ENCODE results near the gene SSX7.
"Not testable (repeated sequence)": the region's sequence is repeated elsewhere in the genome, so short reads cannot be mapped to it uniquely, and the experiment has no call there.

The SSX7 gene, protein sequence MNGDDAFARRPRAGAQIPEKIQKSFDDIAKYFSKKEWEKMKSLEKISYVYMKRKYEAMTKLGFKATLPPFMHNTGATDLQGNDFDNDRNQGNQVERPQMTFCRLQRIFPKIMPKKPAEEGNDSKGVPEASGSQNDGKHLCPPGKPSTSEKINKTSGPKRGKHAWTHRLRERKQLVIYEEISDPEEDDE

GRCh38 chrX:52654800-52655199 lies at the start of gene SSX7:
Gene SSX7, minus strand, starts transcription at chrX:52654900. Its CDS starts 1,428 bp downstream, at chrX:52653472.
- H3K4me1 ChIP-seq (ENCODE audit: insufficient read depth, insufficient read length); H3K36me3 ChIP-seq (ENCODE audit: insufficient read depth, insufficient read length, low read length); DNase-seq (ENCODE audit: low read depth, low spot score); H3K4me3 ChIP-seq (ENCODE audit: insufficient read length, low read depth); H3K9me3 ChIP-seq (ENCODE audit: insufficient read depth, low read length); H3K27me3 ChIP-seq (ENCODE audit: insufficient read depth, insufficient read length); H3K9ac ChIP-seq (ENCODE audit: insufficient read length, low read depth): not testable (repeated sequence)

DNA sequence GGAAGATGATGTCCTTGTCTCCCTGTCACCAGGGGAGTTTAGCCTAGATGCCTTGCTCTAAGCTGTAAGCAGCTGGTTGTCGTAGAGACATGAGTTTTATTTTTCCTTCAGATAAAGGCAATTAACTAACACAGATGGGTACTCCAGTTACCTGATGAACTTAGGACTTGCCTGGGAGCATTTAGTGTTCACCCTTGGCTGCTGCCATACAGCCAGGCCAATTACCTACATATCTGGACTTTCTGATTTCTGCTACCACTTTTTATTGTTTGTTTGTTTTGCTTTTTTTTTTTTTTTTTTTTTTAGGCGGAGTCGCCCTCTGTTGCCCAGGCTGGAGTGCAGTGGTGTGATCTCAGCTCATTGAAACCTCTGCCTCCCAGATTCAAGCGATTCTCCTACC lies 37.3 kb upstream of the SSX7 start:
- not testable (repeated sequence) for H3K4me1 ChIP-seq (ENCODE audit: insufficient read depth, insufficient read length); H3K27me3 ChIP-seq (ENCODE audit: insufficient read depth, insufficient read length); H3K4me3 ChIP-seq (ENCODE audit: insufficient read length, low read depth); H3K9me3 ChIP-seq (ENCODE audit: insufficient read depth, low read length); H3K9ac ChIP-seq (ENCODE audit: insufficient read length, low read depth); DNase-seq (ENCODE audit: low read depth, low spot score); H3K36me3 ChIP-seq (ENCODE audit: insufficient read depth, insufficient read length, low read length)

DNA sequence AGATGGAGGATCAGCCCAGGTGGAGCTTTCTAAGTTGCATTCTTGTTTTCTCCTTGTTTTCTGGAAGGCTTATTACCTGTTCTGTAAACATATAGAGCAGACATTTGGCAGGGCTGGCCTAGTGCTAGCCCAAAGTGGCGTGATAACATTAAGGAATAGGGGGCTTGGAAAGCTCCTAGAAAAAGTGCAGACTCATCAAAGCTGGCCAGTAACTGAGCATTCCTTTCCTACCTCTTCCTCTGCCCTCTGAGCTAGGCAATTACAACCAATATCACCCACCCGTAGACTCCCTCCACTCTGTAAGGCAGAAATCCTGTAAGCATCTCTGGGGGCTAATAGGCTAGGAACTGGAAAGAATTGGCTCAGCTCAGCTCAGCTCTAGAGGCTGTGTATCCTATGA lies 7.5 kb upstream of the SSX7 start:
- not testable (repeated sequence) for H3K4me1 ChIP-seq (ENCODE audit: insufficient read depth, insufficient read length); DNase-seq (ENCODE audit: low read depth, low spot score)

DNA sequence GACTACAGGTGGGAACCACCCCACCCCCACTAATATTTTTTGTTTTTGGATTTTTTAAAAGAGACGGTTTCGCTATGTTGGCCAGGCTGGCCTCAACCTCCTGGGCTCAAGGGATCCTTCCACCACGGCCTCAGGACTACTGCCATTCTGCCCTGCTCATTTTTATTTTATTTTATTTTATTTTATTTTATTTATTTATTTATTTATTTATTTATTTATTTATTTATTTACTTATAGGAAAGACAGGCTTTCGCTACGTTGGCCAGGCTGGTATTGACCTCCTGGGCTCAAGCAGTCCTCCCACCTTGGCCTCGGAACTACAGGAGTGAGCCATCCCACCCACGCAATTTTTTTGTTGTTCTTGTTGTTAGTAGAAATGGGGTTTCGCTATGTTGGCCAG lies 775 bp upstream of the SSX7 start:
- H3K4me3 ChIP-seq (ENCODE audit: insufficient read length, low read depth); H3K36me3 ChIP-seq (ENCODE audit: insufficient read depth, insufficient read length, low read length); H3K4me1 ChIP-seq (ENCODE audit: insufficient read depth, insufficient read length); H3K27me3 ChIP-seq (ENCODE audit: insufficient read depth, insufficient read length); H3K9me3 ChIP-seq (ENCODE audit: insufficient read depth, low read length); DNase-seq (ENCODE audit: low read depth, low spot score); H3K9ac ChIP-seq (ENCODE audit: insufficient read length, low read depth): not testable (repeated sequence)

More for the DNA sequence above, 7.5 kb upstream of the SSX7 start:
- H3K9me3 ChIP-seq (ENCODE audit: insufficient read depth, low read length); H3K27me3 ChIP-seq (ENCODE audit: insufficient read depth, insufficient read length); H3K4me3 ChIP-seq (ENCODE audit: insufficient read length, low read depth); H3K36me3 ChIP-seq (ENCODE audit: insufficient read depth, insufficient read length, low read length); H3K9ac ChIP-seq (ENCODE audit: insufficient read length, low read depth): not testable (repeated sequence)

DNA sequence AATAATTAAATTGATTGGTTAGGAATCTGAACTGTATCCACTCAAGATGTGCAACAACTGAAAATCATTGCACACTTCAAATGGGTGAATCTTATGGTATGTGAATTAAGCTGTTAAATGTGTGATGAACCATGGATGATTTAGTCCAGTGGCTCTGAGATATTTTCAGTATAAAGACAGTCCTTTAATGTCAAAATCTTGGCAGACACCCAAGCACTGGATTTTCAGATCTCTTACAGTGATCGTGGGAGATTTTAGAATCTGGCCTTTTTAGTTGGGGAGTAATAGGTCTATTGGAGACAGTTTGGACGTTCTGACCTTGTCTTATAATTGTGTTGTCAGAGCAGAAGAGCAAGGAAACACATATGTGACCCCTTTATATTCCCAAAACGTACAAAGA lies 4.0 kb downstream of the SSX7 start:
- not testable (repeated sequence) for H3K36me3 ChIP-seq (ENCODE audit: insufficient read depth, insufficient read length, low read length); H3K4me1 ChIP-seq (ENCODE audit: insufficient read depth, insufficient read length); H3K9ac ChIP-seq (ENCODE audit: insufficient read length, low read depth); H3K4me3 ChIP-seq (ENCODE audit: insufficient read length, low read depth); H3K27me3 ChIP-seq (ENCODE audit: insufficient read depth, insufficient read length); H3K9me3 ChIP-seq (ENCODE audit: insufficient read depth, low read length); DNase-seq (ENCODE audit: low read depth, low spot score)

DNA sequence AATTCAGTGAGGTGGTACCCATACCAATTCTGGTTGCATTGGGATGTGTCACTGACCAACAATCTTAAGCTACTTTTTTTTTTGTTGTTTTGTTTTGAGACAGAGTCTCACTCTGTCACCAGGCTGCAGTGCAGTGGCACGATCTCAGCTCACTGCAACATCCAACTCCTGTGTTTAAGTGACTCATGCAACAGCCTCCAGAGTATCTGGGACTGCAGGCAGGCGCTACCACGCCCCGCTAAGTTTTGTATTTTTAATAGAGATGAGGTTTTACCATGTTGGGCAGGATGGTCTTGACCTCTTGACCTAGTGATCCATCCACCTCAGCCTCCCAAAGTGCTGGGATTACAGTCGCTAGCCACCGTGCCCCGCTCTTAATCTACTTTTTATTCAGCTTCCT lies 5.7 kb downstream of the SSX7 start:
- not testable (repeated sequence) for H3K4me3 ChIP-seq (ENCODE audit: insufficient read length, low read depth); DNase-seq (ENCODE audit: low read depth, low spot score); H3K4me1 ChIP-seq (ENCODE audit: insufficient read depth, insufficient read length); H3K9me3 ChIP-seq (ENCODE audit: insufficient read depth, low read length); H3K36me3 ChIP-seq (ENCODE audit: insufficient read depth, insufficient read length, low read length); H3K9ac ChIP-seq (ENCODE audit: insufficient read length, low read depth); H3K27me3 ChIP-seq (ENCODE audit: insufficient read depth, insufficient read length)

GRCh38 chrX:52628483-52628882 lies 26.2 kb downstream of the SSX7 start:
- not testable (repeated sequence) for H3K36me3 ChIP-seq (ENCODE audit: insufficient read depth, insufficient read length, low read length); H3K4me1 ChIP-seq (ENCODE audit: insufficient read depth, insufficient read length); H3K9me3 ChIP-seq (ENCODE audit: insufficient read depth, low read length); H3K27me3 ChIP-seq (ENCODE audit: insufficient read depth, insufficient read length); DNase-seq (ENCODE audit: low read depth, low spot score); H3K4me3 ChIP-seq (ENCODE audit: insufficient read length, low read depth); H3K9ac ChIP-seq (ENCODE audit: insufficient read length, low read depth)

DNA sequence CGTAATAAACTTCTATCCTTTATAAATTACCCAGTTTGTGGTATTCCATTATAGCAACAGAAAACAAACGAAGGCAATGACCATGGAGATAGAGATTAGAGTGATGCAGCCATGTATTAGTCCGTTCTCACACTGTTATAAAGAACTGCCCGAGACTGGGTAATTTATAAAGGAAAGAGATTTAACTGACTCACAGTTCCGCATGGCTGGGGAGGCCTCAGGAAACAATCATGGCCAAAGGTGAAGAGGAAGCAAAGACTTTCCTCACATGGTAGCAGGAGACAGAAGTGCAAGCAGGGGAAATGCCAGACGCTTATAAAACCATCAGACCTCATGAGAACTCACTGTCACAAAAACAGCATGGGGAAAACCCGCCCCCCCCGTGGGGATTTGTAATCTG lies 34.0 kb downstream of the SSX7 start:
- H3K4me3 ChIP-seq (ENCODE audit: insufficient read length, low read depth); H3K27me3 ChIP-seq (ENCODE audit: insufficient read depth, insufficient read length); H3K9ac ChIP-seq (ENCODE audit: insufficient read length, low read depth); H3K36me3 ChIP-seq (ENCODE audit: insufficient read depth, insufficient read length, low read length); H3K4me1 ChIP-seq (ENCODE audit: insufficient read depth, insufficient read length); DNase-seq (ENCODE audit: low read depth, low spot score); H3K9me3 ChIP-seq (ENCODE audit: insufficient read depth, low read length): not testable (repeated sequence)

GRCh38 chrX:52608961-52609360 lies 45.7 kb downstream of the SSX7 start:
- Histone ChIP-seq H3K4me3 (ENCODE audit: insufficient read length, low read depth) (no peak overlapping the region), H3K36me3 (ENCODE audit: insufficient read depth, insufficient read length, low read length) (no peaks in the 10 kb centered on the region), H3K9ac (ENCODE audit: insufficient read length, low read depth) (no peak overlapping the region), H3K4me1 (ENCODE audit: insufficient read depth, insufficient read length) (no peaks in the 10 kb centered on the region), H3K27me3 (ENCODE audit: insufficient read depth, insufficient read length) (no peaks in the 10 kb centered on the region), H3K9me3 (ENCODE audit: insufficient read depth, low read length) (no peaks in the 10 kb centered on the region)
- DNase-seq (ENCODE audit: low read depth, low spot score): no peak
- TF ChIP-seq SUZ12 (IDR thresholded peaks at IDR 0.05; ENCODE audit: extremely low read depth, insufficient read depth, insufficient read length) (no peak), YY1 (IDR thresholded peaks at IDR 0.05; ENCODE audit: insufficient read depth, insufficient read length) (no peak), ZNF274 (IDR thresholded peaks at IDR 0.05; ENCODE audit: low read depth, low read length) (no peak)

DNA sequence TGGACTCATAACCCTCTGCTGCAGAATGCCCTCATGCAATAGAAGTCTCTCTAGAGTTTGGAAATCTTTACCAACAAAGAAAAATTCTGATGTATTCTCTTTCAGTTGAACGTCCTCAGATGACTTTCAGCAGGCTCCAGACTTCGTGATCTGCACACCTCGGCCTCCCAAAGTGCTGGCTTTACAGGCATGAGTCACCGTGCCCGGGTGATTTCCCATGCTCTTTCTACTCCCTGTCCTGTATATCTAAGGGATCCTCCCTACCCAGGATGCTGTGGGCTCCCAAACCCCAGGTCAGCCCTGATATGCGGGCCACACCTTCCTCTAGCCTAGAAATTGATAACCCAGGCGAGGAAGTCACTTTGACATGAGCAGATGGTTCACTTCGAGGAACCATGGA lies 51.5 kb downstream of the SSX7 start:
- not testable (repeated sequence) for H3K9me3 ChIP-seq (ENCODE audit: insufficient read depth, low read length); H3K36me3 ChIP-seq (ENCODE audit: insufficient read depth, insufficient read length, low read length); H3K27me3 ChIP-seq (ENCODE audit: insufficient read depth, insufficient read length); DNase-seq (ENCODE audit: low read depth, low spot score); H3K4me3 ChIP-seq (ENCODE audit: insufficient read length, low read depth); H3K9ac ChIP-seq (ENCODE audit: insufficient read length, low read depth); H3K4me1 ChIP-seq (ENCODE audit: insufficient read depth, insufficient read length)
